K562 (cell line): ENCODE results near the gene GMPR2. TPM values are rescaled to one million over a fixed set of nuclear protein-coding genes. Genes with fewer than 3 reads are reported as not detected.

Experiments used
- FIP1L1 ChIP-seq: fragments of 200-400 bp; formaldehyde crosslinking; IDR thresholded peaks from 2 replicates; pipeline ENCODE4 v1.6.1; 2018; ENCODE audit warnings: mild to moderate bottlenecking, low read depth, low read length; ENCODE audit not compliant: poor library complexity, severe bottlenecking
- FOXJ3 ChIP-seq: sonication (generic); formaldehyde crosslinking; IDR thresholded peaks from 2 replicates; pipeline ENCODE4 v1.4.0; 2020; ENCODE audit warnings: mild to moderate bottlenecking, missing genetic modification reagents
- GABPB1 ChIP-seq: sonication (generic); formaldehyde crosslinking; IDR thresholded peaks from 2 replicates; pipeline ENCODE4 v1.8.0; 2022; ENCODE audit warnings: mild to moderate bottlenecking, missing genetic modification reagents
- HNRNPK ChIP-seq: fragments of 200-400 bp; formaldehyde crosslinking; IDR thresholded peaks from one replicate; pipeline ENCODE4 v1.6.1; 2018; ENCODE audit warnings: mild to moderate bottlenecking, low read depth, low read length; ENCODE audit not compliant: poor library complexity, severe bottlenecking
- HOXB6 ChIP-seq: fragments of 250-450 bp; sonication (Bioruptor Pico); IDR thresholded peaks from 2 replicates; pipeline ENCODE4 v1.5.1; 2022; ENCODE audit warnings: mild to moderate bottlenecking, borderline replicate concordance
- NFE2 ChIP-seq: IDR thresholded peaks from 2 replicates; pipeline ENCODE4 v1.6.1; 2014; ENCODE audit warnings: antibody characterized with exemption, low read depth
- NFRKB ChIP-seq: fragments of 450-650 bp; IDR thresholded peaks from 2 replicates; pipeline ENCODE4 v1.6.1; 2016; ENCODE audit warnings: low read depth
- POLR3G ChIP-seq: IDR thresholded peaks from 2 replicates; pipeline ENCODE4 v1.6.1; 2011; ENCODE audit not compliant: insufficient read length, insufficient replicate concordance; ENCODE audit errors: extremely low read depth
- PTBP1 ChIP-seq: fragments of 200-400 bp; formaldehyde crosslinking; IDR thresholded peaks from 2 replicates; pipeline ENCODE4 v1.6.1; 2017; ENCODE audit warnings: low read depth, low read length
- PTTG1 ChIP-seq: fragments of 450-650 bp; IDR thresholded peaks from 2 replicates; pipeline ENCODE4 v1.6.1; 2016; ENCODE audit warnings: low read depth, mild to moderate bottlenecking, missing genetic modification characterization, missing compliant biosample characterization
- SAFB2 ChIP-seq: fragments of 200-400 bp; formaldehyde crosslinking; IDR thresholded peaks from 2 replicates; pipeline ENCODE4 v1.6.1; 2018; ENCODE audit warnings: borderline replicate concordance, low read length, low read depth, moderate library complexity; ENCODE audit not compliant: severe bottlenecking
- SMARCC2 ChIP-seq: fragments of 450-650 bp; IDR thresholded peaks from 2 replicates; pipeline ENCODE4 v1.6.1; 2017; ENCODE audit warnings: antibody characterized with exemption, moderate library complexity, mild to moderate bottlenecking, low read depth
- SRSF3 ChIP-seq: fragments of 200-400 bp; formaldehyde crosslinking; IDR thresholded peaks from 2 replicates; pipeline ENCODE4 v1.6.1; 2016; ENCODE audit warnings: mild to moderate bottlenecking, low read length, moderate library complexity; ENCODE audit not compliant: insufficient read depth
- XRCC3 ChIP-seq: fragments of 450-650 bp; IDR thresholded peaks from 2 replicates; pipeline ENCODE4 v1.6.1; 2017; ENCODE audit warnings: mild to moderate bottlenecking, moderate library complexity
- ZNF121 ChIP-seq: sonication (generic); formaldehyde crosslinking; conservative IDR thresholded peaks from 2 replicates; pipeline ENCODE4 v1.8.0; 2022; ENCODE audit warnings: missing genetic modification reagents
- ZNF133 ChIP-seq: fragments of 250-450 bp; sonication (Bioruptor Pico); IDR thresholded peaks from 2 replicates; pipeline ENCODE4 v1.4.0; 2020; ENCODE audit warnings: mild to moderate bottlenecking
- ZNF212 ChIP-seq: fragments of 450-650 bp; formaldehyde crosslinking; IDR thresholded peaks from 2 replicates; pipeline ENCODE4 v1.4.0; 2020; ENCODE audit warnings: mild to moderate bottlenecking
- ZNF263 ChIP-seq: sonication (generic); formaldehyde crosslinking; IDR thresholded peaks from 2 replicates; pipeline ENCODE4 v1.8.0; 2022; ENCODE audit warnings: mild to moderate bottlenecking, missing genetic modification reagents, borderline replicate concordance
- ZNF347 ChIP-seq: fragments of 450-650 bp; formaldehyde crosslinking; IDR thresholded peaks from 2 replicates; pipeline ENCODE4 v1.4.0; 2020; ENCODE audit warnings: low read depth, mild to moderate bottlenecking, moderate library complexity
- ZNF408 ChIP-seq: fragments of 250-450 bp; sonication (Bioruptor Pico); IDR thresholded peaks from 2 replicates; pipeline ENCODE4 v1.4.0; 2020; ENCODE audit warnings: low read depth, mild to moderate bottlenecking, moderate library complexity
- ZNF431 ChIP-seq: sonication (generic); formaldehyde crosslinking; IDR thresholded peaks from 2 replicates; pipeline ENCODE4 v1.8.0; 2022; ENCODE audit warnings: mild to moderate bottlenecking, missing genetic modification reagents
- polyA plus RNA-seq, 8 experiments: library from polyadenylated mRNA; depleted of rRNA in 4 of 8; stranded (reverse) in 5 of 8; unstranded in 3 of 8; fragments of >200 nt; fragmentation: Nextera tagmentation in 2 of 8; fragmentation: Illumina TruSeq in 1 of 8; extraction: Ambion mirVana in 2 of 8; extraction: Trizol in 1 of 8; gene quantifications; 2 replicates each; pipeline versions ENCODE4 v1.2.1 to v1.2.3, GENCODE V29; 2011 to 2014; ENCODE audit warnings: inconsistent platforms in 1 of 8, missing spikeins in 1 of 8
- total RNA-seq, 7 experiments: library from RNA; depleted of rRNA in 6 of 7; stranded (reverse); fragments of >200 nt in 6 of 7; fragmentation: Illumina TruSeq in 2 of 7; extraction: Trizol in 2 of 7; gene quantifications; 2 replicates each; pipeline versions ENCODE4 v1.2.1 to v1.2.3, GENCODE V29; 2011 to 2021; ENCODE audit warnings: low replicate concordance in 1 of 7
- TF ChIP-seq, protein P1 (sequence below): fragments of 450-650 bp; formaldehyde crosslinking; conservative IDR thresholded peaks from 2 replicates; pipeline ENCODE4 v1.4.0; 2022; ENCODE audit warnings: mild to moderate bottlenecking, missing genetic modification characterization
- TF ChIP-seq, protein P2 (sequence below): sonication (generic); formaldehyde crosslinking; IDR thresholded peaks from 2 replicates; pipeline ENCODE4 v1.8.1; 2022; ENCODE audit warnings: missing genetic modification reagents
- TF ChIP-seq, protein P3 (sequence below): fragments of 250-450 bp; sonication (Bioruptor Pico); IDR thresholded peaks from 2 replicates; pipeline ENCODE4 v1.4.0; 2020; ENCODE audit warnings: borderline replicate concordance
- TF ChIP-seq, protein P4 (sequence below): sonication (generic); formaldehyde crosslinking; IDR thresholded peaks from 2 replicates; pipeline ENCODE4 v1.8.0; 2022; ENCODE audit warnings: mild to moderate bottlenecking, missing genetic modification reagents

The GMPR2 gene
- total and polyA plus RNA-seq, 9 of the 15 experiments (the other 6 are each of a cell fraction or from before 2014, with no cell fraction given), result 26.4 to 67.4 (median 36.3) TPM

DNA sequence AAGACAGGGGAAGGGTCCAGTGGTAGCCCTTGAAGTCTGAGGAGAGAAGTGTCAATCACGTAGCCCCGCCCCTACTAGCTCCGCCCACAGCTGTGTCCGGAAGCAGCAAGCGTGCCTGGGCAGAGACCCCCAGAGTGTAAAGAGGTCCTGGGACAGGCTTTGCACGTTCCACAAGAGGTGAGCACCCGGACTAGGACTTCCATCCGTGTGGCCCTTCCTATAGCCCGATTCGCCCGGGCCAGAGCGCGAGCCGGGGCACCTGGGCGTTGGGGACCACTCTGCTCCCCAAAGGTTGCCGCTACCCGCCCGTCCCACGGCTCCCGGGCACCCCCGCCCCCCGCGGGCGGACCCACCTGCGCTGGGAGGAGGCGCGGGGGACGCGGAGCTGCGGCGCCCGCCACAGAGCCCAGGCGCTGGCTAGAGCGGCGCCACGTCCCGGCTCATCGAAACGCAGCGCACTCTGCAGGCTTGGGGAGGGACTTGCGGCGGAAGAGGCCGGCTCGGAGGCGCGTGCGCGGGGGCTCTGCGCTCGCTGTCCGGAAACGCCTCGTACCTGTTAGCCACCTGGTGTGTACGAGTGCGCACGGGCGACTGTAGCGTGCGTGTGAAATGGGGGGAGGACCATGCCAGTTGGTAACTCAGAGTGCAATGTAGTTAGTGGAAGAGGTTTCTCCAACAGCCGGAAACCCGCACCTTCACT is 38.6 kb downstream of the GMPR2 start, which contains the start of gene RABGGTA (continued):
- TF ChIP-seq HNRNPK (no peak), XRCC3 (no peak), ZNF263 (peak; percentile 18; the same call in 1 of the 2 replicates), ZNF408 (CRISPR knock-in tag) (no peak), ZNF133 (CRISPR knock-in tag) (no peak), ZNF347 (no peak), PTBP1 (no peak), FIP1L1 (peak; percentile 78), HOXB6 (CRISPR knock-in tag) (no peak), GABPB1 (peak; percentile 81), ZNF121 (CRISPR knock-in tag) (no peak), NFE2 (0 out of 2 replicates have a peak, but pooled peaks have one; percentile 2), PTTG1 (tag) (no peak), NFRKB (no peak), POLR3G (no peak), FOXJ3 (CRISPR knock-in tag) (no peak), SRSF3 (no peak), ZNF212 (CRISPR knock-in tag) (no peak), SMARCC2 (no peak), ZNF431 (CRISPR knock-in tag) (no peak), SAFB2 (no peak)
- TF ChIP-seq, protein P1, sequence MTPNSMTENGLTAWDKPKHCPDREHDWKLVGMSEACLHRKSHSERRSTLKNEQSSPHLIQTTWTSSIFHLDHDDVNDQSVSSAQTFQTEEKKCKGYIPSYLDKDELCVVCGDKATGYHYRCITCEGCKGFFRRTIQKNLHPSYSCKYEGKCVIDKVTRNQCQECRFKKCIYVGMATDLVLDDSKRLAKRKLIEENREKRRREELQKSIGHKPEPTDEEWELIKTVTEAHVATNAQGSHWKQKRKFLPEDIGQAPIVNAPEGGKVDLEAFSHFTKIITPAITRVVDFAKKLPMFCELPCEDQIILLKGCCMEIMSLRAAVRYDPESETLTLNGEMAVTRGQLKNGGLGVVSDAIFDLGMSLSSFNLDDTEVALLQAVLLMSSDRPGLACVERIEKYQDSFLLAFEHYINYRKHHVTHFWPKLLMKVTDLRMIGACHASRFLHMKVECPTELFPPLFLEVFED, result no peak
- TF ChIP-seq, protein P2, sequence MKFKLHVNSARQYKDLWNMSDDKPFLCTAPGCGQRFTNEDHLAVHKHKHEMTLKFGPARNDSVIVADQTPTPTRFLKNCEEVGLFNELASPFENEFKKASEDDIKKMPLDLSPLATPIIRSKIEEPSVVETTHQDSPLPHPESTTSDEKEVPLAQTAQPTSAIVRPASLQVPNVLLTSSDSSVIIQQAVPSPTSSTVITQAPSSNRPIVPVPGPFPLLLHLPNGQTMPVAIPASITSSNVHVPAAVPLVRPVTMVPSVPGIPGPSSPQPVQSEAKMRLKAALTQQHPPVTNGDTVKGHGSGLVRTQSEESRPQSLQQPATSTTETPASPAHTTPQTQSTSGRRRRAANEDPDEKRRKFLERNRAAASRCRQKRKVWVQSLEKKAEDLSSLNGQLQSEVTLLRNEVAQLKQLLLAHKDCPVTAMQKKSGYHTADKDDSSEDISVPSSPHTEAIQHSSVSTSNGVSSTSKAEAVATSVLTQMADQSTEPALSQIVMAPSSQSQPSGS, result no peak
- TF ChIP-seq, protein P3, sequence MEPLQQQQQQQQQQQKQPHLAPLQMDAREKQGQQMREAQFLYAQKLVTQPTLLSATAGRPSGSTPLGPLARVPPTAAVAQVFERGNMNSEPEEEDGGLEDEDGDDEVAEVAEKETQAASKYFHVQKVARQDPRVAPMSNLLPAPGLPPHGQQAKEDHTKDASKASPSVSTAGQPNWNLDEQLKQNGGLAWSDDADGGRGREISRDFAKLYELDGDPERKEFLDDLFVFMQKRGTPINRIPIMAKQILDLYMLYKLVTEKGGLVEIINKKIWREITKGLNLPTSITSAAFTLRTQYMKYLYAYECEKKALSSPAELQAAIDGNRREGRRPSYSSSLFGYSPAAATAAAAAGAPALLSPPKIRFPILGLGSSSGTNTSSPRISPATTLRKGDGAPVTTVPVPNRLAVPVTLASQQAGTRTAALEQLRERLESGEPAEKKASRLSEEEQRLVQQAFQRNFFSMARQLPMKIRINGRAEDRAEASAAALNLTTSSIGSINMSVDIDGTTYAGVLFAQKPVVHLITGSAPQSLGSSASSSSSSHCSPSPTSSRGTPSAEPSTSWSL, result no peak
- TF ChIP-seq, protein P4, sequence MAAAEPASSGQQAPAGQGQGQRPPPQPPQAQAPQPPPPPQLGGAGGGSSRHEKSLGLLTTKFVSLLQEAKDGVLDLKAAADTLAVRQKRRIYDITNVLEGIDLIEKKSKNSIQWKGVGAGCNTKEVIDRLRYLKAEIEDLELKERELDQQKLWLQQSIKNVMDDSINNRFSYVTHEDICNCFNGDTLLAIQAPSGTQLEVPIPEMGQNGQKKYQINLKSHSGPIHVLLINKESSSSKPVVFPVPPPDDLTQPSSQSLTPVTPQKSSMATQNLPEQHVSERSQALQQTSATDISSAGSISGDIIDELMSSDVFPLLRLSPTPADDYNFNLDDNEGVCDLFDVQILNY, result no peak
